Upper lobe of left lung (tissue), 6 donors: ENCODE results near the gene CMTM2. TPM values are rescaled to one million over a fixed set of nuclear protein-coding genes. Genes with fewer than 3 reads are reported as not detected.

Source experiments
- ATAC-seq, 2 donors: fragments of 200-7000 bp; cut with Tn5 transposase; one replicate each; pipeline ENCODE4 v1.9.1; 2022; ENCODE audit warnings: mild to moderate bottlenecking in 2 of 2, moderate library complexity in 2 of 2; ENCODE audit not compliant: low FRiP score in 2 of 2
- DNase-seq, 2 donors: peaks; one replicate each; pipeline ENCODE4 v3.0.0-alpha.2; 2019 to 2020
- H3K27ac ChIP-seq, 4 donors: fragments of 200-600 bp; sonication (generic); one replicate each; pipeline ENCODE4 v1.5.1; 2016 to 2019
- H3K27me3 ChIP-seq, 4 donors: fragments of 200-600 bp; sonication (generic); one replicate each; pipeline ENCODE4 v1.5.1; 2017 to 2019
- H3K36me3 ChIP-seq, 4 donors: fragments of 200-600 bp; sonication (generic); one replicate each; pipeline ENCODE4 v1.5.1; 2016 to 2019
- H3K4me1 ChIP-seq, 4 donors: fragments of 200-600 bp; sonication (generic); one replicate each; pipeline ENCODE4 v1.5.1; 2018 to 2019
- H3K4me3 ChIP-seq, 4 donors: fragments of 200-600 bp; sonication (generic); one replicate each; pipeline ENCODE4 v1.5.1; 2017 to 2019; ENCODE audit warnings: mild to moderate bottlenecking in 2 of 4, moderate library complexity in 1 of 4
- H3K9me3 ChIP-seq, 4 donors: fragments of 200-600 bp; sonication (generic); one replicate each; pipeline ENCODE4 v1.5.1; 2018 to 2019
- CTCF ChIP-seq, 6 experiments: fragments of 450-650 bp in 4 of 6; fragments of 200-600 bp in 2 of 6; sonication (generic) in 2 of 6; IDR thresholded peaks; one replicate each; pipeline ENCODE4 v1.5.1; 2016 to 2019; ENCODE audit warnings: antibody characterized with exemption in 6 of 6
- EP300 ChIP-seq, 4 donors: sonication (generic); formaldehyde crosslinking; IDR thresholded peaks; one replicate each; pipeline ENCODE4 v1.5.1; 2017; ENCODE audit warnings: antibody characterized with exemption in 4 of 4, control low read depth in 2 of 4
- POLR2A ChIP-seq, 4 donors: fragments of 450-650 bp; IDR thresholded peaks; one replicate each; pipeline ENCODE4 v1.5.1; 2016 to 2017; ENCODE audit warnings: antibody characterized with exemption in 4 of 4, mild to moderate bottlenecking in 2 of 4
- POLR2AphosphoS5 ChIP-seq, 2 donors: sonication (generic); formaldehyde crosslinking; IDR thresholded peaks; one replicate each; pipeline ENCODE4 v1.5.1; 2017; ENCODE audit warnings: antibody characterized with exemption in 2 of 2
- WGBS, 2 donors: methylation state at CpG; one replicate each; pipeline ENCODE4 v1.1.5; 2017 to 2018; 5-methylcytosine and 5-hydroxymethylcytosine counted together
- total RNA-seq, 6 donors: library from RNA; depleted of rRNA in 4 of 6; stranded (reverse); fragments of >200 nt in 4 of 6; gene quantifications; one replicate each; pipeline versions ENCODE4 v1.1.0 to v1.2.1, GENCODE V29; 2016 to 2021
- donor health status: DM: no; HTN: no; CAD: no; lungs with moderate emphysema.
- donor health status: DM: no; HTN: yes; CAD: no; lungs with severe emphysema.

Gene CMTM2
- total RNA-seq, 6 donors from 2014 or later: 0.55 to 4.4 (median 3.4) TPM; not detected in 2

- Histone ChIP-seq H3K4me1 (peaks cover 7 to 12% (median 8%) of the 10 kb centered on the region in 4 donors), H3K9me3 (no peaks in the 10 kb centered on the region), H3K27me3 (no peaks in the 10 kb centered on the region), H3K27ac (no peak overlapping the region), H3K36me3 (no peaks in the 10 kb centered on the region), H3K4me3 (no peak overlapping the region)
- WGBS, 2 donors: 89 to 93% methylated on average over 4 of the region's 4 CpGs
- no peak for DNase-seq
- ATAC-seq: no peak
- TF ChIP-seq POLR2AphosphoS5 (IDR thresholded peaks at IDR 0.05) (no peak), CTCF (IDR thresholded peaks at IDR 0.05) (no peak), EP300 (IDR thresholded peaks at IDR 0.05) (no peak), POLR2A (IDR thresholded peaks at IDR 0.05) (no peak)
Observed at GRCh38 chr16:66599726-66600125, 20.5 kb downstream of the CMTM2 start.

GRCh38 chr16:66600477-66600876, 21.2 kb downstream of the CMTM2 start:
- H3K4me1 ChIP-seq: peaks cover 7 to 18% (median 11%) of the 10 kb centered on the region in 4 donors
- H3K27ac ChIP-seq: no peak overlapping the region
- ATAC-seq: no peak
- H3K4me3 ChIP-seq: no peak overlapping the region
- H3K9me3 ChIP-seq: no peaks in the 10 kb centered on the region
- H3K36me3 ChIP-seq: no peaks in the 10 kb centered on the region
- WGBS, 2 donors: 93 to 95% methylated on average over 1 of the region's 1 CpG
- H3K27me3 ChIP-seq: no peaks in the 10 kb centered on the region
- TF ChIP-seq POLR2AphosphoS5 (IDR thresholded peaks at IDR 0.05) (no peak), CTCF (IDR thresholded peaks at IDR 0.05) (no peak)
- DNase-seq: no peak

- no peak for DNase-seq
- H3K36me3 ChIP-seq: no peaks in the 10 kb centered on the region
- peaks cover 17 to 28% (median 21%) of the 10 kb centered on the region in 4 donors for H3K4me1 ChIP-seq
- H3K9me3 ChIP-seq: no peaks in the 10 kb centered on the region
- no peak for ATAC-seq
- H3K27ac ChIP-seq: no peak overlapping the region
- no peaks in the 10 kb centered on the region for H3K27me3 ChIP-seq
- TF ChIP-seq CTCF (IDR thresholded peaks at IDR 0.05) (no peak), EP300 (IDR thresholded peaks at IDR 0.05) (no peak), POLR2AphosphoS5 (IDR thresholded peaks at IDR 0.05) (no peak), POLR2A (IDR thresholded peaks at IDR 0.05) (no peak)
- H3K4me3 ChIP-seq: no peak overlapping the region
- WGBS, 2 donors: 96 to 100% methylated on average over 4 to 5 of the region's 5 CpGs
Observed at GRCh38 chr16:66601471-66601870, 22.2 kb downstream of the CMTM2 start.

GRCh38 chr16:66603537-66604375, 24.5 kb downstream of the CMTM2 start:
- Histone ChIP-seq H3K9me3 (no peaks in the 10 kb centered on the region), H3K4me1 (peaks cover 24 to 44% (median 33%) of the 10 kb centered on the region in 4 donors), H3K4me3 (peak overlapping the region; percentile 72 to 83 (median 77)), H3K27ac (peak overlapping the region; percentile 93 to 97 (median 95)), H3K36me3 (peaks cover 0 to 7% (median 0%) of the 10 kb centered on the region in 4 donors), H3K27me3 (no peaks in the 10 kb centered on the region)
- peak; percentile 34 to 64 for ATAC-seq
- TF ChIP-seq CTCF (IDR thresholded peaks at IDR 0.05) (no peak), POLR2A (IDR thresholded peaks at IDR 0.05) (peak in 1 of 4 donors; percentile 9), POLR2AphosphoS5 (IDR thresholded peaks at IDR 0.05) (no peak), EP300 (IDR thresholded peaks at IDR 0.05) (peak in 1 of 4 donors; percentile 25)
- peak; percentile 56 to 93 for DNase-seq
- 12 to 13% methylated on average over 32 of the region's 32 CpGs for WGBS, 2 donors
